ENCODE results near the gene OAS2.

Gene OAS2

DNA sequence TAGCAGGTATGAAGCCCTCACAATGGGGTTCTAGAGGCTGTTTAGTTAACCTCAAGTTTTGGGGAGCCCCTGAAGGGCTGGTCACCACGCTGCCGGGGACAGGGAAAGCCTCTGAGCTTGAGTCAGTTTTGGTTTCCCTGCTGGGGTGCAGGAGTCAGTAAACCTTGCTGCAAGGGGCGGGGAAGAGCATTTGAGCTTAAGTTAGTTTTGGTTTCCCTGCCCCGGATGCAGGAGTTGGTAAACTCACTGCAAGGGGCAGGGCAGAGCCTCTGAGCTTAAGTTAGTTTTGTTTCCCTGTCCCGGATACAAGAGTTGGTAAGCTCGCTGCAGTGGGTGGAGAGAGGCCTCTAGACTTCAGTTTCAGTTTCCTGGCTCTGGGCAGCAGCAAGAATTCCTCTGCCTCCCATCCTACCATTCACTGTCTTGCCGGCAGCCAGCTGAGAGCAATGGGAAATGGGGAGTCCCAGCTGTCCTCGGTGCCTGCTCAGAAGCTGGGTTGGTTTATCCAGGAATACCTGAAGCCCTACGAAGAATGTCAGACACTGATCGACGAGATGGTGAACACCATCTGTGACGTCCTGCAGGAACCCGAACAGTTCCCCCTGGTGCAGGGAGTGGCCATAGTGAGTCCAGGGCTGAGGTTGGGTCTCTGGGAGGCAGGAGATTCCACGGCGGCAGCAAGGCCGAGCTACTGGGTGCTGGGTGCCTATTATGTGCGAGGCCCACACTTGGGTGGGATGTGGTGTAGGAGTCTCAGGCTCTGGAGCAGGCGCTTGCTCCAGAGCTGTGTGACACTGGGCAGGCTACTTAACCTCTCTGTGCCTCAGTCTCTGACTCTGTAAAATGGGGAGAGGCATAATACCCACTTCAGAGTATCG lies at the start of gene OAS2:
Gene OAS2, plus strand, starts transcription at position 357 of the 878 bp plus-strand sequence. Its CDS starts 90 bp downstream, at position 447.
- DNase-seq (ENCODE audit: low read depth in 1 of 2, low spot score in 1 of 2), result peak; percentile 51 to 60

GRCh38 chr12:112928978-112929377 lies 49.3 kb upstream of the OAS2 start:
- DNase-seq (ENCODE audit: low read depth in 1 of 2, low spot score in 1 of 2), result no peak

GRCh38 chr12:112929715-112930114 lies 48.6 kb upstream of the OAS2 start:
- DNase-seq (ENCODE audit: low read depth in 1 of 2, low spot score in 1 of 2), result no peak

DNA sequence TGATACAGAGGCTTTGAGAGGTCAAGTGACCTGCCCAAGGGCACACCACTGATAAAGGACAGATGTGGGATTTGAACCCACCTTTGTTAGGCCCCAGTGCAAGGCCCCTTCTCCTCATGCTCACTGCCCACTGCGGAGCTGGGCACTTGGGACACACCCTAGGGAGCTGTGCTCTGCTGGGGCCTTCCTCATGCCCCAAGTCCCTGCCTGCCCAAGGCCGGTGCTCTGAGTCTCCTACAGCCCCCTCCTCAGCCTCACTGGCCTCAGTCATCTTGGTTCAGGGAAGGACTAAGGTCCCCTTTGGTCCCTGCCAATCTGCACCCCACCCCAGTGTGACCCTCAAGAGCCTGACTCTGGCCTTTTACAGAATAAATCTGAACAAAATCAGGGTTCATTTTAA lies 48.0 kb upstream of the OAS2 start:
- no peak for DNase-seq (ENCODE audit: low read depth in 1 of 2, low spot score in 1 of 2)

DNA sequence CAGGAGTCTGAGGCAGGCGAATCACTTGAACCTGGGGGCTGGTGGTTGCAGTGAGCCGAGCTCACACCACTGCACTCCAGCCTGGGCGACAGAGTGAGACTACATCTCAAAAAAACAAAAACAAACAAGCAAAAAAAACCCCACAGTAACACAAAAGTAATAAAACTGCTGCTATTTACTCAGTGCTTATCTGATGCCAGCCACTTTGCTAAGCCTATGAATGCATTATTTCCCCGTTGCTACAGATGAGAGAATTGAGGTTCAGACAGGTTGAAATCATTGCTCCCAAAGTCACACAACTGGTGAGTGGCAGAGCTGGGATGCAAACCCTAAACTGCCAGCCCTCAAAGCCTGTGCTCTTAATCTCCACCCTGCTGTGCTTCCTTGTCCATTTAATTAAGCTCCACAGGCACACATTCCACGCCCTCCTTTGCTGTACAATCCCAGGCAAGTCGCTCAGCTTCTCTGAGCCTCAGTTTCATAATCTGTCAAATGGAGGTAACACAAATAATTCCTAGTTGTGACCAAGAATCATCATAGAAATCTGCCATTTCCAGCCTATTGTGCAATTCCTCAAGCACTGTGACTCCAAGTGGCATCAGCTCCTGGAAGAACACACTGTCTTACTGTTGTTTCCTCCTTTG lies 45.7 kb upstream of the OAS2 start:
- DNase-seq (ENCODE audit: low read depth in 1 of 2, low spot score in 1 of 2), result no peak

DNA sequence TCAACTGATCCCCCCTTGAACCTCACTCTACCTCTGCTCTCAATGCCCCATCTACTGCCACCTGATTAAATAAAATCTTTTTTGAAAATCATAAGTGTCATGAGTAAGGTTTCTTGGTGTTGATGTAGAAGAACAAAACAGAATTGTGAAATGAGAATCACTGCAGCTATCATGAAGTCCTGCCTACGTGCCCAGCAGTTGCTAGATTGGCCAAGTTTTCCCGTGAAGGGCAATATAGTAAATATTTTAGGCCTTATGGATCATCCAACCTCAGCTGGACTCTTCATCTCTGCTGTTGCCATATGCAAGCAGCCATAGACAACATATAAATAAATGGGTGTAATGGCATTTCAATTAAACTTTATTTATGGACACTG lies 45.2 kb upstream of the OAS2 start:
- DNase-seq (ENCODE audit: low read depth in 1 of 2, low spot score in 1 of 2), result no peak

DNA sequence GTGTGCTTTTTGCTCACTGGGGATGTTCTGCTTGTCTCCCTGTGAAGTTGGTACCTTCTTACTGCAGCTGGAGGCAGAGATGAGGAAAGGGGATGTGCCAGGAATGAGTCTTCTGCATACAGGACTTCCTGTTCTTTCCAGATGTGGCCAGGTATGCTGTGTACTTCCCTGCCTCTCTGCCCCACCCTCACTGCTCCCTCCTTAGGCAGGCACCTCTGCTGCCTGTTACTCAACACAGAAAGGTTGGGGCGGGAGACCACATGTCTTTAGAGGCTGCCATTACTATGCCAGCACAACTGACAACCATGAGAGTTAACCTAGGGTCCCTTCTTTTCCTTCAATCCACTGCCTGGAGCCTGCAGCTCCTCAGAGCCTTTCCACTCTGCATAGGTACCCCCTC lies 42.1 kb upstream of the OAS2 start:
- no peak for DNase-seq (ENCODE audit: low read depth in 1 of 2, low spot score in 1 of 2)

GRCh38 chr12:112936927-112937326 lies 41.4 kb upstream of the OAS2 start:
- no peak for DNase-seq (ENCODE audit: low read depth in 1 of 2, low spot score in 1 of 2)

DNA sequence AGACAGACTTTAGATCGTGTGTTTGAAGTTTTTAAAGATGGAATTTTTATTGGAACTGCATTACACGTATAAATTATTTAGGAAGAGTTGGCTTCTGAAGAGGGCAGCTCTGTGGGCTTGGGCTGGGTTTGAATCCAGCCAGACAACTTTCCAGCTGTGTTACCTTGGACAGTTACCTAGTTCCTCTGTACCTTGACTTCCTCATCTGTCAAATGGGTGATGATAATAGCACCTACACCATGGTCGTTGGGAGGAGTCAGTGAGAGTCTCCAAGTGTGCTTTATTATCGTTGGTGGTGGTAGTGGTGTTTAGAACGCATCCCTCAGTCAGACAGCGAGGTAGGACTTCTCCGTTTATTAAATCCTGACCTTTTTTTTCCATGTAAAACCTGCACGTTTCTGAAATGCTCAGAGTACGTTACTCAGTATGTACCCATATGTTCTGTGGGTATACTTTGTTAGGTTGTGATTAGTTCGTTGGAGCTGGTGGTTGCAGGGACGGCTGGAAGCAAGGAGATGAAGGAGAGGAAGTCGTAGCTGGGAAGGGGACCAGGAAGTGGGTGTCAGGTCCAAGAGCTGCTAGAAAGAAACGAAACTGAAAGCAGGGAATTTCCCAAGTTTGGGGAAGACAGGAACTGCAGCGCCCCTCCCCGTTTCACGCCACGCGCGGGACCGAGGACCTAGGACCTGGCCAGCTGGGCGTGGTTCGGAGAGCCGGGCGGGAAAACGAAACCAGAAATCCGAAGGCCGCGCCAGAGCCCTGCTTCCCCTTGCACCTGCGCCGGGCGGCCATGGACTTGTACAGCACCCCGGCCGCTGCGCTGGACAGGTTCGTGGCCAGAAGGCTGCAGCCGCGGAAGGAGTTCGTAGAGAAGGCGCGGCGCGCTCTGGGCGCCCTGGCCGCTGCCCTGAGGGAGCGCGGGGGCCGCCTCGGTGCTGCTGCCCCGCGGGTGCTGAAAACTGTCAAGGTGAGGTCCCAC lies 40.3 kb upstream of the OAS2 start, which contains the start of gene OAS3:
Gene OAS3, plus strand, starts transcription at position 734 of the 979 bp plus-strand sequence. Its CDS starts 57 bp downstream, at position 791.
- DNase-seq (ENCODE audit: low read depth in 1 of 2, low spot score in 1 of 2), result peak; percentile 32 to 47

GRCh38 chr12:112938751-112939150 lies 39.6 kb upstream of the OAS2 start:
- no peak for DNase-seq (ENCODE audit: low read depth in 1 of 2, low spot score in 1 of 2)

GRCh38 chr12:112939761-112940381 lies 38.4 kb upstream of the OAS2 start:
- DNase-seq (ENCODE audit: low read depth in 1 of 2, low spot score in 1 of 2), result no peak

- DNase-seq (ENCODE audit: low read depth in 1 of 2, low spot score in 1 of 2), result no peak
These were observed 36.6 kb upstream of the OAS2 start for GRCh38 chr12:112941528-112942335.

- DNase-seq (ENCODE audit: low read depth in 1 of 2, low spot score in 1 of 2), result no peak
These were observed 35.7 kb upstream of the OAS2 start for GRCh38 chr12:112942572-112942971.

DNA sequence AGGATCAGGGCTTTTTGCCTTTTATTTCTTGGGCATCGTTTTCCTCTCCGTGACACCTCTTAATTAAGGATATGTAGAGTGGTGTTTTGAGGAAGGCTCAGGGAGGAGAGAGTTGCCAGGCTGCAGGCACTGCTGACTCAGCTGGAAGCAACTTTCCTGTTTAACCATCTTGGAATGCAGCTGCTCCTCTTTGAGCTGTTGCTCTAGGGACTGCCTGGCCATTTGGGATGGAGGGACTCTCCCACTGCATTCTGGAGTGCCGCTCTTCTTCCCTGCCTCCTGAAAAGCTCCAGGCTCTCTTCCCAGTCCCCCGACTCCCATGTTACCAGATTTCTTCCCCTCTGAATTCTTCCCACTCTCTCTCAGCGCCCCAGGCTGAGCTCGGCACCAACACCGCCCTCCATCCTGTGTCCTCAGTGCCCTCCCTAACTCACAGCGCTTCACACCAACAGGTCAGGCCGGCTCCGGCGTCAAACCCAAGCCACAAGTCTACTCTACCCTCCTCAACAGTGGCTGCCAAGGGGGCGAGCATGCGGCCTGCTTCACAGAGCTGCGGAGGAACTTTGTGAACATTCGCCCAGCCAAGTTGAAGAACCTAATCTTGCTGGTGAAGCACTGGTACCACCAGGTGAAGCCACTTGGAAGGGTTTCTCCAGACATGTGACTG lies 34.2 kb upstream of the OAS2 start:
- DNase-seq (ENCODE audit: low read depth in 1 of 2, low spot score in 1 of 2), result no peak

GRCh38 chr12:112945515-112945914 lies 32.8 kb upstream of the OAS2 start:
- no peak for DNase-seq (ENCODE audit: low read depth in 1 of 2, low spot score in 1 of 2)

DNA sequence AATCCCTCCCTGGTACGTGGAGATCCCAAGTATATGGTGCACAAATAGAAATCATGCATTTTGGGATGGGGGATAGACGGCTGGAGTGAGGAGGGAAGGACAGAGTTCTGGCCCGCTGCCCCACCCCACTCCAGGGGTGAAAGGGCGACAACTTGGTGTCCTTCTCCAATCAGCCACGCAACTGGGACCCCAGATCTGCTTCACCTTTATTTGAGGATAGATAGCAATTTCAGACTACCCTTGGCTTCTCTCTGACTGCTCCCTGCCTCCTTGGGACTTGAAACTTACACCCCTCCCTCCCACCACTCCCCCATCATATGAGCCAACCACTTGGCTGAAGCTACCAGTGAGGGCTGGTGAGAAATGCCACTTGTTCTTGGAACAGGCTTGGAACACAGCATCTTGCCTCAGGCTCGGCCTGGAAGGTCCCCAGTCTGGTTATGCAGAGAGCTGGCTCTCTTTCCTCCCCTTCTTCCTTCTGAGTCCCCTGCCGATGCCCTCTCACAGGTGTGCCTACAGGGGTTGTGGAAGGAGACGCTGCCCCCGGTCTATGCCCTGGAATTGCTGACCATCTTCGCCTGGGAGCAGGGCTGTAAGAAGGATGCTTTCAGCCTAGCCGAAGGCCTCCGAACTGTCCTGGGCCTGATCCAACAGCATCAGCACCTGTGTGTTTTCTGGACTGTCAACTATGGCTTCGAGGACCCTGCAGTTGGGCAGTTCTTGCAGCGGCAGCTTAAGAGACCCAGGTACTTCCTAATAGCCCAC lies 31.9 kb upstream of the OAS2 start:
- no peak for DNase-seq (ENCODE audit: low read depth in 1 of 2, low spot score in 1 of 2)

GRCh38 chr12:112947314-112947713 lies 31.0 kb upstream of the OAS2 start:
- no peak for DNase-seq (ENCODE audit: low read depth in 1 of 2, low spot score in 1 of 2)

DNA sequence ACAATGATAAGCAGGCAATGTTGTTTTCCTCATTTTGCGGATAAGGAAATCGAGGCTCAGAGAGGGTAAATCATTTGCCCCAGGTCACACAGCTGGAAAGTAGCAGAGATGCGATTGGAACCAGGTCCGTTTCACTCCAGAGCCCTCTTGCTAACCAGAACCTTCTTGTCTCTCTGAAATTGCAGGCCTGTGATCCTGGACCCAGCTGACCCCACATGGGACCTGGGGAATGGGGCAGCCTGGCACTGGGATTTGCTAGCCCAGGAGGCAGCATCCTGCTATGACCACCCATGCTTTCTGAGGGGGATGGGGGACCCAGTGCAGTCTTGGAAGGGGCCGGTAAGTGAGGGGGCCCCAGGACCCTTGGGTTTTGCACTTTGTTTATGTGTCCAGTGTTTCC lies 30.6 kb upstream of the OAS2 start:
- no peak for DNase-seq (ENCODE audit: low read depth in 1 of 2, low spot score in 1 of 2)

DNA sequence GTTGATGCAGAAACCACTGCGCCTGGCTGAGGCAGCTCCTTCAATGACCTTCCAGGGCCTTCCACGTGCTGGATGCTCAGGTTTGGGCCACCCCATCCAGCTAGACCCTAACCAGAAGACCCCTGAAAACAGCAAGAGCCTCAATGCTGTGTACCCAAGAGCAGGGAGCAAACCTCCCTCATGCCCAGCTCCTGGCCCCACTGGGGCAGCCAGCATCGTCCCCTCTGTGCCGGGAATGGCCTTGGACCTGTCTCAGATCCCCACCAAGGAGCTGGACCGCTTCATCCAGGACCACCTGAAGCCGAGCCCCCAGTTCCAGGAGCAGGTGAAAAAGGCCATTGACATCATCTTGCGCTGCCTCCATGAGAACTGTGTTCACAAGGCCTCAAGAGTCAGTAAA lies 29.5 kb upstream of the OAS2 start:
- DNase-seq (ENCODE audit: low read depth in 1 of 2, low spot score in 1 of 2), result no peak
